ENCODE results near the gene KIF22.

The KIF22 gene

GRCh38 chr16:29811170-29811895 lies 20.8 kb downstream of the KIF22 start:
- Histone ChIP-seq H3F3A (ENCODE audit: insufficient read depth) (peaks cover 20% of the 10 kb centered on the region; the same call in 1 of the 2 replicates), H3K9me3 (ENCODE audit: insufficient read depth, low read length) (no peaks in the 10 kb centered on the region), H3K36me3 (ENCODE audit: low read length) (peaks cover 11% of the 10 kb centered on the region), H3K27ac (ENCODE audit: low read depth, low read length) (no peak overlapping the region), H3K27me3 (ENCODE audit: low read length) (no peaks in the 10 kb centered on the region), H4K20me1 (ENCODE audit: low read depth, low read length) (peaks cover 8% of the 10 kb centered on the region), H3K9ac (ENCODE audit: low read length) (0 out of 2 replicates have a peak overlapping the region, but pooled peaks have one; percentile 19), H3K9me2 (replicated peaks; ENCODE audit: insufficient read depth, low read length) (no peaks in the 10 kb centered on the region), H3K4me2 (ENCODE audit: low read depth, low read length, poor library complexity, severe bottlenecking) (peak overlapping the region; percentile 29), H2AFZ (ENCODE audit: low read depth, low read length, severe bottlenecking) (no peak overlapping the region), H3K79me2 (ENCODE audit: insufficient read depth, low read length) (peaks cover 12% of the 10 kb centered on the region; the same call in 1 of the 2 replicates), H3K4me3 (ENCODE audit: insufficient read depth, low read length, poor library complexity, severe bottlenecking) (no peak overlapping the region)
- TF ChIP-seq, protein P1, sequence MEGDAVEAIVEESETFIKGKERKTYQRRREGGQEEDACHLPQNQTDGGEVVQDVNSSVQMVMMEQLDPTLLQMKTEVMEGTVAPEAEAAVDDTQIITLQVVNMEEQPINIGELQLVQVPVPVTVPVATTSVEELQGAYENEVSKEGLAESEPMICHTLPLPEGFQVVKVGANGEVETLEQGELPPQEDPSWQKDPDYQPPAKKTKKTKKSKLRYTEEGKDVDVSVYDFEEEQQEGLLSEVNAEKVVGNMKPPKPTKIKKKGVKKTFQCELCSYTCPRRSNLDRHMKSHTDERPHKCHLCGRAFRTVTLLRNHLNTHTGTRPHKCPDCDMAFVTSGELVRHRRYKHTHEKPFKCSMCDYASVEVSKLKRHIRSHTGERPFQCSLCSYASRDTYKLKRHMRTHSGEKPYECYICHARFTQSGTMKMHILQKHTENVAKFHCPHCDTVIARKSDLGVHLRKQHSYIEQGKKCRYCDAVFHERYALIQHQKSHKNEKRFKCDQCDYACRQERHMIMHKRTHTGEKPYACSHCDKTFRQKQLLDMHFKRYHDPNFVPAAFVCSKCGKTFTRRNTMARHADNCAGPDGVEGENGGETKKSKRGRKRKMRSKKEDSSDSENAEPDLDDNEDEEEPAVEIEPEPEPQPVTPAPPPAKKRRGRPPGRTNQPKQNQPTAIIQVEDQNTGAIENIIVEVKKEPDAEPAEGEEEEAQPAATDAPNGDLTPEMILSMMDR (IDR thresholded peaks at IDR 0.05; ENCODE audit: insufficient read depth, low read length, poor library complexity, severe bottlenecking): no peak
- no peak for TF ChIP-seq EZH2phosphoT487 (conservative IDR thresholded peaks at IDR 0.05; ENCODE audit: low read length)

DNA sequence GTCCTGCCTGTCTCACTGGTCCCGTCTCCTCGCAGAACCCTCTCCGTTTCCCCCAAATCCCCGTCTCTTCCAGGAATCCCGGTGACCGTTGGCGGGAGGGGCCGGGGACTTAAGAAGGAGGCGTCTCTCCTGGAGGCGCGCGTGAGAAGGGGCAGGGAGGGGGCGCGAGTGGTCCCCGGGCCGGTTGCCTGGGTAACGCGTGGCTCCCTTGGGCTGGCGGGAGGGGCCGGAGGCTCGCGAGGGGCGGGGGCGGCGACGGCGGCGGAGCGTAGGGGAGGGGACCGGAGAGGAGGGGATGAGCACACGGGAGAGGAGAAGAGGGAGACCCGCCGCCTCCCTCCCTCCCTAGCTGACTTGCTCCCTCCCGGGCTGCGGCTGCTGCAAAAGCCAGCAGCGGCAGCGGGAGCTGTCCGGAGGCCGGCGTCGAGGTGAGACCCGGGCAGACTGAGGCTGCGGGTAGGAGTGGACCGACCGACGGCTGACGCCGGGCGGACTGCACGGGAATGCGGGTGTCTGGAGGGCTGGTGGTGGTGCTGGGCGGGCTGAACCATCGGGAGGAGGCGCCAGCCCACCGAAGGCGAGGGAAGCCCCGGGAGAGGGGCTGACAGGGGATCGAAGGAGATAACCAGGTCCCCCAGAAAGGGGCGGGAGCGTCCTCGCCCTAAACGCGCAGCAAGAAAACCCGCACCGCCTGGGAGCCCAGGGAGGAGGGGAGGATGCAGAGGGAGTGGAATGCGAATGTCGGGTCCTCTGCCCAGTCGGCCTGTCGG lies 21.5 kb downstream of the KIF22 start, which contains the start of gene PRRT2:
Gene PRRT2, plus strand, starts transcription at position 298 of the 770 bp plus-strand sequence. CDS start 862 bp downstream, outside the sequence.
- 0 out of 2 replicates have a peak within 1 kb of the TSS, but pooled peaks have one; percentile 19 for H3K9ac ChIP-seq (ENCODE audit: low read length)
- TF ChIP-seq, protein P1 (IDR thresholded peaks at IDR 0.05; ENCODE audit: insufficient read depth, low read length, poor library complexity, severe bottlenecking): no peak
- no peak for TF ChIP-seq EZH2phosphoT487 (conservative IDR thresholded peaks at IDR 0.05; ENCODE audit: low read length)
- peaks cover 20% of the 10 kb centered on the region; the same call in 1 of the 2 replicates for H3F3A ChIP-seq (ENCODE audit: insufficient read depth)
- peak within 1 kb of the TSS; percentile 29 for H3K4me2 ChIP-seq (ENCODE audit: low read depth, low read length, poor library complexity, severe bottlenecking)
- H3K27ac ChIP-seq (ENCODE audit: low read depth, low read length): no peak within 1 kb of the TSS
- no peaks in the 10 kb centered on the region for H3K27me3 ChIP-seq (ENCODE audit: low read length)
- no peak within 1 kb of the TSS for H3K4me3 ChIP-seq (ENCODE audit: insufficient read depth, low read length, poor library complexity, severe bottlenecking)
- H4K20me1 ChIP-seq (ENCODE audit: low read depth, low read length): peaks cover 8% of the 10 kb centered on the region
- no peaks in the 10 kb centered on the region for H3K9me2 ChIP-seq (replicated peaks; ENCODE audit: insufficient read depth, low read length)
- no peak within 1 kb of the TSS for H2AFZ ChIP-seq (ENCODE audit: low read depth, low read length, severe bottlenecking)
- peaks cover 11% of the 10 kb centered on the region for H3K36me3 ChIP-seq (ENCODE audit: low read length)
- no peaks in the 10 kb centered on the region for H3K9me3 ChIP-seq (ENCODE audit: insufficient read depth, low read length)
- peaks cover 19% of the 10 kb centered on the region for H3K79me2 ChIP-seq (ENCODE audit: insufficient read depth, low read length)

GRCh38 chr16:29812754-29813643 lies 22.4 kb downstream of the KIF22 start:
- no peak overlapping the region for H3K9ac ChIP-seq (ENCODE audit: low read length)
- no peaks in the 10 kb centered on the region for H3K9me2 ChIP-seq (replicated peaks; ENCODE audit: insufficient read depth, low read length)
- peaks cover 23% of the 10 kb centered on the region for H3F3A ChIP-seq (ENCODE audit: insufficient read depth)
- H3K79me2 ChIP-seq (ENCODE audit: insufficient read depth, low read length): peaks cover 21% of the 10 kb centered on the region
- H3K36me3 ChIP-seq (ENCODE audit: low read length): peaks cover 11% of the 10 kb centered on the region
- no peak overlapping the region for H3K27ac ChIP-seq (ENCODE audit: low read depth, low read length)
- TF ChIP-seq, protein P1 (IDR thresholded peaks at IDR 0.05; ENCODE audit: insufficient read depth, low read length, poor library complexity, severe bottlenecking): no peak
- no peak for TF ChIP-seq EZH2phosphoT487 (conservative IDR thresholded peaks at IDR 0.05; ENCODE audit: low read length)
- no peak overlapping the region for H3K4me3 ChIP-seq (ENCODE audit: insufficient read depth, low read length, poor library complexity, severe bottlenecking)
- H3K9me3 ChIP-seq (ENCODE audit: insufficient read depth, low read length): no peaks in the 10 kb centered on the region
- H2AFZ ChIP-seq (ENCODE audit: low read depth, low read length, severe bottlenecking): no peak overlapping the region
- peaks cover 8% of the 10 kb centered on the region for H4K20me1 ChIP-seq (ENCODE audit: low read depth, low read length)
- H3K27me3 ChIP-seq (ENCODE audit: low read length): no peaks in the 10 kb centered on the region
- H3K4me2 ChIP-seq (ENCODE audit: low read depth, low read length, poor library complexity, severe bottlenecking): no peak overlapping the region

Data from SU-DHL-6 (cell line).